Subcutaneous adipose tissue (tissue), 4 donors: ENCODE measurements around the gene LSM10. TPM values are rescaled to one million over a fixed set of nuclear protein-coding genes. Genes with fewer than 3 reads are reported as not detected.

Experiments used
- CTCF ChIP-seq: fragments of 450-650 bp; IDR thresholded peaks from one replicate; pipeline ENCODE4 v1.5.1; 2016; ENCODE audit warnings: low read depth, mild to moderate bottlenecking, control low read depth, antibody characterized with exemption, moderate library complexity
- total RNA-seq, 4 donors: library from RNA; depleted of rRNA; stranded (reverse); fragments of >200 nt; gene quantifications; one replicate each; pipeline ENCODE4 v1.1.0, GENCODE V29; 2016

LSM10 gene
- total RNA-seq, 4 donors from 2014 or later, result 39.4 to 53.5 (median 45.6) TPM

DNA sequence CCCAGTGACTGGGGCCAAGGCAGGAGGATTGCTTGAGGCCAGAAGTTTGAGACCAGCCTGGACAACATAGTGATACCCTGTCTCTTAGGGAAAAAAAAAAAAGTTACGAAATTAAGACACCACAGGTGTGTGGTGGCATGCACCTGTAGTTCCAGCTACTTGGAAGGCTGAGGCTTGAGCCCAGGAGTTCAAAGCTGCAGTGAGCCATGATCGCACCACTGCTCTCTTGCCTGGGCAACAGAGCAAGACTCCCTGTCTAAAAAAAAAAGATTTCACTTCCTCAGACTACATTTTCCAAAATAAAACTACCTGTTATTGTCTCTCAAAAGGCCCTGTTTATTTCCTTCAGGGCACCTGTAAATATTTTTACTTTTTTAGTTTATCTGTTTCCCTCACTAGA lies 7.3 kb downstream of the LSM10 start:
- no peak for TF ChIP-seq CTCF

- no peak for TF ChIP-seq CTCF
Observed at GRCh38 chr1:36389999-36390398, 7.7 kb downstream of the LSM10 start.

- TF ChIP-seq CTCF, result no peak
Observed at GRCh38 chr1:36389261-36389660, 8.4 kb downstream of the LSM10 start.

- TF ChIP-seq CTCF, result no peak
Observed at GRCh38 chr1:36387141-36387949, 10.4 kb downstream of the LSM10 start.

DNA sequence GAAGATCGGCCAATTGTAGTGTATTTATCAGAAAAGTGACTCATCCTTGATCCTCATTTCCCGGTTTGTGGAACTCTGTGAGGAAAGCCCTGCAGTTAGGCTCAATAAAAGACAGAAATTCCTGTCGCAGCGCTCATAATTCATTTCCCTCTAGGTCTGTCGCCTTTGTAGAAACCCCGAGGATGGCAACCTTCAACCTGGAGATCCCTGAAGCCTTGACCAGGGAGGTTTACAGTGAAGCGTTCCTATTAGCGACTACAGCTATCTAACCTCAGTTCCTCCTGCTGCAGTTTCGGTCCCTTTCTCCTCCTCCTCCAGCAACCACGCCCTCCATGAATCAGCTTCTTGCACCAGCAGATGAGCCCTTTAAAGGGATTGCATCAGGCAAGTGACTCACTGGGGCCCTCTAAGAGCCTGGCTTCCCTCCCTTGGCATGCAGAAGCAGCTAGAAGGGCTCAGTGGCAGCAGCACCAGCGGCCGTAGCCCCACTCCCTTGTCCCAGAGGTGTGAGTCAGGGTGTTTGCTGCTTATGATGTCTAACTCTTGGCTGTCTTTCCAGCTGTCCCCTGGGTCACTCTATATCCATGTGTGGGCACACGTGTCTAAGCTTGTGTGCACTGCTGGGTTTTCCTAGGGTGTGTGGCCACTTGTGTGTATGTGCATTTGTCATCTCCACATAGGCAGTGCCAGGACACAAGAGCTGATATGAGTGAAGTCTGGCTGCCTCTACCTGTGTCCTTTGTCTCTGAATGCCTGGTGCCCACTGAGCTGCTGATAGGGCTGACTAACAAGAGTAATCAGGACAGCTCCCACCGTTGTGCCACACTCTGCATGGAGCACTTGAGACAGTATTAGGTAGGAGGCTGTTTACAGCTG lies 11.2 kb downstream of the LSM10 start:
- no peak for TF ChIP-seq CTCF

- no peak for TF ChIP-seq CTCF
Observed at GRCh38 chr1:36385410-36386264, 12.1 kb downstream of the LSM10 start, which contains the start of gene STK40. TSS of gene STK40 (minus strand) at chr1:36385924. CDS start at chr1:36361332, 24,592 bp downstream.
